Endothelial cell of umbilical vein (primary cell): ENCODE results near the gene GET4. TPM values are rescaled to one million over a fixed set of nuclear protein-coding genes. Genes with fewer than 3 reads are reported as not detected.

Experiments
- BruUV-seq: library from RNA; stranded (reverse); fragments of 400-500 nt; replicated peaks from 2 replicates; lab custom pipeline; 2021; lab: Mats Ljungman, UMichigan
- CTCF ChIA-PET: fragments of 300-600, 350-600 bp; sonication (Branson Sonifier 250); formaldehyde crosslinking; loops from one replicate; lab custom pipeline; 2021; ENCODE audit warnings: antibody characterized with exemption, inconsistent platforms; lab: Charles Lee
- POLR2A ChIA-PET: fragments of 300-600, 350-600 bp; sonication (Branson Sonifier 250); formaldehyde crosslinking; loops from one replicate; lab custom pipeline; 2021; ENCODE audit warnings: antibody characterized with exemption, inconsistent platforms; lab: Charles Lee
- DNase-seq: peaks from one replicate; pipeline ENCODE4 v3.0.0-alpha.2; 2011; ENCODE audit warnings: low read depth, low spot score
- FAIRE-seq: peaks from 2 replicates; lab custom pipeline; 2011; peaks lifted over from hg19 to GRCh38; lab: Jason Lieb, UNC
- H2AFZ ChIP-seq: 2 replicates; pipeline ENCODE4 v1.6.0; 2012; ENCODE audit warnings: low read depth, low read length, control low read depth, inconsistent platforms
- H3K27ac ChIP-seq: 2 replicates; pipeline ENCODE4 v1.5.1; 2011; ENCODE audit warnings: low read depth, mild to moderate bottlenecking, control low read depth, low read length, moderate library complexity; ENCODE audit not compliant: insufficient read depth
- H3K27me3 ChIP-seq, 2 experiments: 2 replicates each; pipeline versions ENCODE4 v1.6.0 to v1.6.1; 2011; ENCODE audit warnings: low read length in 2 of 2, mixed read lengths in 1 of 2; ENCODE audit not compliant: control insufficient read depth in 2 of 2, insufficient read depth in 2 of 2
- H3K36me3 ChIP-seq, 2 experiments: 2 replicates in 1 of 2; 3 replicates in 1 of 2; pipeline ENCODE4 v1.5.1; 2011; ENCODE audit warnings: low read length in 2 of 2, mild to moderate bottlenecking in 1 of 2, moderate library complexity in 1 of 2; ENCODE audit not compliant: control insufficient read depth in 2 of 2, insufficient read depth in 2 of 2; ENCODE audit errors: extremely low read depth in 1 of 2
- H3K4me1 ChIP-seq: 3 replicates; pipeline ENCODE4 v1.5.1; 2011; ENCODE audit warnings: mild to moderate bottlenecking, low read length; ENCODE audit not compliant: control insufficient read depth, insufficient read depth; ENCODE audit errors: extremely low read depth
- H3K4me2 ChIP-seq: 2 replicates; pipeline ENCODE4 v1.6.1; 2011; ENCODE audit warnings: low read length, control low read depth, mixed read lengths; ENCODE audit not compliant: insufficient read depth
- H3K4me3 ChIP-seq, 3 experiments: fragments of 200-600 bp in 1 of 3; sonication (generic), shearing (Covaris generic) in 1 of 3; replicated peaks in 1 of 3; 2 replicates each; pipeline ENCODE4 v1.5.1; 2011 to 2016; ENCODE audit warnings: control low read depth in 3 of 3, low read length in 3 of 3, mild to moderate bottlenecking in 2 of 3, inconsistent platforms in 1 of 3, low read depth in 1 of 3, moderate library complexity in 1 of 3; ENCODE audit not compliant: insufficient read depth in 1 of 3
- H3K79me2 ChIP-seq: 2 replicates; pipeline ENCODE4 v1.6.0; 2012; ENCODE audit warnings: low read length, inconsistent platforms; ENCODE audit not compliant: control insufficient read depth, insufficient read depth
- H3K9ac ChIP-seq: replicated peaks from 2 replicates; pipeline ENCODE3; 2011; ENCODE audit warnings: low read length, control low read depth; ENCODE audit not compliant: insufficient read depth; ENCODE audit errors: extremely low read depth
- H3K9me1 ChIP-seq: replicated peaks from 3 replicates; pipeline ENCODE4 v1.6.0; 2011; ENCODE audit warnings: mild to moderate bottlenecking, low read length; ENCODE audit not compliant: control insufficient read depth, insufficient read depth; ENCODE audit errors: extremely low read depth
- H3K9me3 ChIP-seq: replicated peaks from 2 replicates; pipeline ENCODE4 v1.5.1; 2012; ENCODE audit warnings: low read length, inconsistent platforms; ENCODE audit not compliant: control insufficient read depth, insufficient read depth
- H4K20me1 ChIP-seq: replicated peaks from 2 replicates; pipeline ENCODE3; 2011; ENCODE audit warnings: mild to moderate bottlenecking, low read length; ENCODE audit not compliant: control insufficient read depth, insufficient read depth; ENCODE audit errors: extremely low read depth
- EZH2 ChIP-seq: IDR thresholded peaks from 2 replicates; pipeline ENCODE4 v1.6.1; 2012; ENCODE audit warnings: borderline replicate concordance, low read depth, mild to moderate bottlenecking, moderate library complexity, low read length, inconsistent platforms; ENCODE audit not compliant: severe bottlenecking
- FOS ChIP-seq: IDR thresholded peaks from 2 replicates; pipeline ENCODE4 v1.6.1; 2011; ENCODE audit warnings: mild to moderate bottlenecking, low read length, moderate library complexity, borderline replicate concordance; ENCODE audit not compliant: insufficient read depth
- GATA2 ChIP-seq: IDR thresholded peaks from 2 replicates; pipeline ENCODE4 v1.7.0; 2011; ENCODE audit warnings: low read depth, mild to moderate bottlenecking, moderate library complexity, mixed read lengths, low read length; ENCODE audit not compliant: insufficient read length, insufficient read depth
- JUN ChIP-seq: IDR thresholded peaks from 2 replicates; pipeline ENCODE4 v1.6.1; 2011; ENCODE audit warnings: borderline replicate concordance, low read depth; ENCODE audit not compliant: insufficient read length, insufficient read depth
- MYC ChIP-seq: IDR thresholded peaks from one replicate; pipeline ENCODE4 v1.6.1; 2011; ENCODE audit warnings: mild to moderate bottlenecking, low read depth, low read length
- POLR2A ChIP-seq: IDR thresholded peaks from 2 replicates; pipeline ENCODE4 v1.6.1; 2012; ENCODE audit warnings: low read depth, mild to moderate bottlenecking, control low read depth, low read length
- POLR2AphosphoS5 ChIP-seq: IDR thresholded peaks from 2 replicates; pipeline ENCODE4 v1.6.1; 2012; ENCODE audit warnings: low read depth, mild to moderate bottlenecking, control low read depth, low read length, moderate library complexity; ENCODE audit not compliant: insufficient read depth
- dilution Hi-C: fragments of 300-500 bp; cut with MboI; formaldehyde crosslinking; loops from one replicate; pipeline ENCODE4 v1.15.0; 2019; ENCODE audit warnings: low sequenced_read_pairs; ENCODE audit not compliant: extremely low pct_ligation_motif_present
- intact Hi-C: fragments of 100-400 bp; cut with micrococcal nuclease; formaldehyde crosslinking; loops from one replicate; pipeline ENCODE4 v1.10.0; 2022
- polyA plus RNA-seq, 4 experiments: library from polyadenylated mRNA; depleted of rRNA in 3 of 4; stranded (reverse) in 3 of 4; unstranded in 1 of 4; fragments of >200 nt; gene quantifications; 2 replicates each; pipeline versions ENCODE4 v1.2.1 to v1.2.3, GENCODE V29; 2011 to 2012; ENCODE audit warnings: missing spikeins in 1 of 4
- total RNA-seq: library from RNA; stranded (reverse); gene quantifications from 2 replicates; pipeline ENCODE4 v1.2.3, GENCODE V29; 2021
- TF ChIP-seq, protein P1 (sequence below): IDR thresholded peaks from 2 replicates; pipeline ENCODE4 v1.6.1; 2011; ENCODE audit not compliant: insufficient read depth, insufficient read length
- TF ChIP-seq, protein P2 (sequence below), 2 donors: IDR thresholded peaks; 1 replicate in 1 of 2; 2 replicates in 1 of 2; pipeline ENCODE4 v1.5.1; 2011; ENCODE audit warnings: low read length in 2 of 2, mild to moderate bottlenecking in 2 of 2, moderate library complexity in 2 of 2, control low read depth in 1 of 2, inconsistent platforms in 1 of 2, low read depth in 1 of 2; ENCODE audit not compliant: insufficient read depth in 1 of 2; ENCODE audit errors: extremely low read depth in 1 of 2

Gene GET4
- total and polyA plus RNA-seq, 2 donors (not counting 3 experiments of a cell fraction or from before 2014, with no cell fraction given), result 48.4 to 58.1 TPM

DNA sequence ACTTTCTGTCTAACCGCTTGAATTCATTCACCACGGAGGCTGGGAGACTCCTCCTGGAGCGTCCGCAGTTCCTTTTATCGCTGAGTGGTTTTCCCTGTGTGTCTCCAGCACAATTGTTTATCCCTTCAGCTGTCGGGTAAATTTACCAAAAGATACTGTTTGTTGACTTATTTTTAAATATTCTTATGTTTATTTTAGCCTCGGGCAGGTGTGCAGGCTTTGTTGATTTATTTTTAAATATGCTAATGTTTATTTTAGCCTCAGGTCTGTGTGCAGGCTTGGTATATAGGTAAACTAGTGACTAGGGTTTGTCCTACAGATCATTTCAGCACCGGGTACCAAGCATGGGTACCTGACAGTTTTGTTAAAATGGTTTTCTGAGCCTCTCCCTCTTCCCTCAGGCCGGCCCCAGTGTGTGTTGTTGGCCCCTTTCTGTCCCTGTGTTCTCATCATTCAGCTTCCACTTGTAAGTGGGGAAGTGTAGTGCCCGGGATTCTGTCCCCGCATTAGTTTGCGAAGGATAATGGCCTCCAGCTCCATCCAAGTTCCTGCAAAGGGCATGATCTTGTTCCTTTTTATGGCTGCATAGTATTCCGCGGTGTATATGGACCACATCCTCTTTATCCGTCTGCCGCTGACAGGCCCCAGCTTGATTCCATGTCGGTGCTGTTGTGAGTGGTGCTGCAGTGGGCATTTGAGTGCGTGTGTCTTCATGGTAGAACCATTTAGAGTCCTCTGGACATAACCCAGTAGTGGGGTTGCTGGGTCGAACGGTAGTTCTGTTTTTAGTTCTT lies 5.3 kb downstream of the GET4 start:
- H3K27ac ChIP-seq, result no peak overlapping the region
- no peak overlapping the region for H3K9ac ChIP-seq
- no peaks in the 10 kb centered on the region for H3K27me3 ChIP-seq
- CTCF ChIA-PET, result no interaction called here
- intact Hi-C loops (no loop called here), dilution Hi-C loops (no loop called here)
- DNase-seq (no peak), FAIRE-seq (no peak)
- POLR2A ChIA-PET, result no interaction called here
- H3K9me3 ChIP-seq, result no peaks in the 10 kb centered on the region
- H2AFZ ChIP-seq, result no peak overlapping the region
- H3K4me3 ChIP-seq, result no peak overlapping the region
- BruUV-seq, result no TSS peak
- peaks cover 6% of the 10 kb centered on the region for H3K4me1 ChIP-seq
- peaks cover 88% of the 10 kb centered on the region for H3K79me2 ChIP-seq
- no peak overlapping the region for H3K4me2 ChIP-seq
- no peaks in the 10 kb centered on the region for H3K9me1 ChIP-seq
- no peak for TF ChIP-seq FOS
- TF ChIP-seq POLR2AphosphoS5, result no peak
- TF ChIP-seq, protein P1, sequence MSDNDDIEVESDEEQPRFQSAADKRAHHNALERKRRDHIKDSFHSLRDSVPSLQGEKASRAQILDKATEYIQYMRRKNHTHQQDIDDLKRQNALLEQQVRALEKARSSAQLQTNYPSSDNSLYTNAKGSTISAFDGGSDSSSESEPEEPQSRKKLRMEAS, result no peak
- TF ChIP-seq, protein P2, sequence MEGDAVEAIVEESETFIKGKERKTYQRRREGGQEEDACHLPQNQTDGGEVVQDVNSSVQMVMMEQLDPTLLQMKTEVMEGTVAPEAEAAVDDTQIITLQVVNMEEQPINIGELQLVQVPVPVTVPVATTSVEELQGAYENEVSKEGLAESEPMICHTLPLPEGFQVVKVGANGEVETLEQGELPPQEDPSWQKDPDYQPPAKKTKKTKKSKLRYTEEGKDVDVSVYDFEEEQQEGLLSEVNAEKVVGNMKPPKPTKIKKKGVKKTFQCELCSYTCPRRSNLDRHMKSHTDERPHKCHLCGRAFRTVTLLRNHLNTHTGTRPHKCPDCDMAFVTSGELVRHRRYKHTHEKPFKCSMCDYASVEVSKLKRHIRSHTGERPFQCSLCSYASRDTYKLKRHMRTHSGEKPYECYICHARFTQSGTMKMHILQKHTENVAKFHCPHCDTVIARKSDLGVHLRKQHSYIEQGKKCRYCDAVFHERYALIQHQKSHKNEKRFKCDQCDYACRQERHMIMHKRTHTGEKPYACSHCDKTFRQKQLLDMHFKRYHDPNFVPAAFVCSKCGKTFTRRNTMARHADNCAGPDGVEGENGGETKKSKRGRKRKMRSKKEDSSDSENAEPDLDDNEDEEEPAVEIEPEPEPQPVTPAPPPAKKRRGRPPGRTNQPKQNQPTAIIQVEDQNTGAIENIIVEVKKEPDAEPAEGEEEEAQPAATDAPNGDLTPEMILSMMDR (IDR thresholded peaks at IDR 0.05; ENCODE audit: extremely low read depth in 1 of 2, insufficient read depth in 1 of 2, low read depth in 1 of 2, low read length in 2 of 2), result no peak
- no peak for TF ChIP-seq POLR2A
- no peak for TF ChIP-seq GATA2
- no peak for TF ChIP-seq MYC
- no peak for TF ChIP-seq EZH2
- no peak for TF ChIP-seq JUN
- H4K20me1 ChIP-seq, result no peaks in the 10 kb centered on the region
- peaks cover 0 to 8% of the 10 kb centered on the region in 2 experiments for H3K36me3 ChIP-seq
